Smooth muscle cell (in vitro differentiated cells): Measurements from ENCODE around the gene LRP1B. TPM values are rescaled to one million over a fixed set of nuclear protein-coding genes. Genes with fewer than 3 reads are reported as not detected.

ENCODE experiments used
- DNase-seq: peaks from one replicate; lab custom pipeline; 2025; ENCODE audit not compliant: unreplicated experiment; lab: John Stamatoyannopoulos, UW
- H2AFZ ChIP-seq: fragments of 200-600 bp; sonication (generic); 2 replicates; pipeline ENCODE4 v1.6.0; 2016; ENCODE audit warnings: antibody characterized with exemption, low read depth, mild to moderate bottlenecking
- H3F3A ChIP-seq: fragments of 200-600 bp; sonication (generic); 2 replicates; pipeline ENCODE4 v1.6.0; 2017; ENCODE audit warnings: antibody characterized with exemption, low read depth
- H3K27ac ChIP-seq: fragments of 200-600 bp; sonication (generic); 2 replicates; pipeline ENCODE4 v1.5.1; 2016; ENCODE audit warnings: low read depth, mild to moderate bottlenecking
- H3K27me3 ChIP-seq: fragments of 200-600 bp; sonication (generic); 2 replicates; pipeline ENCODE4 v1.6.1; 2016; ENCODE audit warnings: low read depth, mild to moderate bottlenecking
- H3K36me3 ChIP-seq: fragments of 200-600 bp; sonication (generic); 2 replicates; pipeline ENCODE4 v1.5.1; 2016; ENCODE audit warnings: low read depth
- H3K4me1 ChIP-seq: fragments of 200-600 bp; sonication (generic); 2 replicates; pipeline ENCODE4 v1.5.1; 2016; ENCODE audit warnings: low read depth
- H3K4me2 ChIP-seq: fragments of 200-600 bp; sonication (generic); 2 replicates; pipeline ENCODE4 v1.6.0; 2016; ENCODE audit warnings: mild to moderate bottlenecking
- H3K4me3 ChIP-seq: fragments of 200-600 bp; sonication (generic); 2 replicates; pipeline ENCODE4 v1.5.1; 2016; ENCODE audit warnings: mild to moderate bottlenecking
- H3K79me2 ChIP-seq: fragments of 200-600 bp; sonication (generic); 2 replicates; pipeline ENCODE4 v1.6.0; 2016; ENCODE audit warnings: low read depth, mild to moderate bottlenecking
- H3K9ac ChIP-seq: fragments of 200-600 bp; sonication (generic); 2 replicates; pipeline ENCODE4 v1.6.0; 2016; ENCODE audit warnings: low read depth
- H3K9me3 ChIP-seq: fragments of 200-600 bp; sonication (generic); replicated peaks from 2 replicates; pipeline ENCODE4 v1.5.1; 2016; ENCODE audit warnings: low read depth
- H4K20me1 ChIP-seq: fragments of 200-600 bp; sonication (generic); 2 replicates; pipeline ENCODE4 v1.6.0; 2016; ENCODE audit warnings: low read depth
- CTCF ChIP-seq: fragments of 200-600 bp; sonication (generic); IDR thresholded peaks from 2 replicates; pipeline ENCODE4 v1.5.1; 2017; ENCODE audit warnings: borderline replicate concordance, mild to moderate bottlenecking, antibody characterized with exemption; ENCODE audit not compliant: insufficient read depth, poor library complexity, severe bottlenecking
- WGBS: methylation state at CpG from one replicate; pipeline ENCODE4 v1.1.7; 2016; ENCODE audit warnings: low lambda C conversion rate; 5-methylcytosine and 5-hydroxymethylcytosine counted together
- polyA plus RNA-seq: library from polyadenylated mRNA; unstranded; fragments of >200 nt; fragmentation: Nextera tagmentation; extraction: Ambion mirVana; gene quantifications from 2 replicates; pipeline ENCODE4 v1.2.1, GENCODE V29; 2016
- total RNA-seq: library from RNA; depleted of rRNA; stranded (reverse); fragments of >200 nt; gene quantifications from 2 replicates; pipeline ENCODE4 v1.2.3, GENCODE V29; 2014

LRP1B gene
- total and polyA plus RNA-seq, 2 experiments from 2014 or later, result 0.08 to 2.9 TPM

DNA sequence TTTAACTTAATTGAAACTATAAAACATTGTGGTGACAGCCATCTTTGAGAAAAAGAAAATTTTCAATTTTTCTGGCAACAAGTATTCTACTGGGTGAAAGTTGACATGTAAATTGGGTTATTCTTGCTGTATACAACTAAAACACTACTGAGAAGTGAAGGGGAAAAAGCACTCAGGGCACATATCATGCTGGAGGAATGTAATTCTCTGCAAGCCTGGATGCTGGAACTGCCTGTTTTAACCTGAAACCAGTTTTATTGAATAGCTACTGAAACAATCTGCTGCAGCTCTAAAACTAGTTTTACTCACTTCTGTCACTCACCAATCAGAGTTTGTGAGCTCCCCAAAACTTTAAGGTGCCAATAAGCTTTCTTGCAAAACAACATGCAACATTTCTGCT, 1136.0 kb downstream of the LRP1B start:
- Histone ChIP-seq H3F3A (peaks cover 8% of the 10 kb centered on the region), H3K79me2 (no peaks in the 10 kb centered on the region), H3K4me3 (no peak overlapping the region), H3K36me3 (no peaks in the 10 kb centered on the region), H3K9me3 (no peaks in the 10 kb centered on the region), H3K4me1 (peaks cover 7% of the 10 kb centered on the region), H3K27me3 (no peaks in the 10 kb centered on the region), H3K9ac (no peak overlapping the region), H3K4me2 (no peak overlapping the region), H2AFZ (no peak overlapping the region), H4K20me1 (no peaks in the 10 kb centered on the region), H3K27ac (no peak overlapping the region)
- no peak for DNase-seq
- no peak for TF ChIP-seq CTCF

DNA sequence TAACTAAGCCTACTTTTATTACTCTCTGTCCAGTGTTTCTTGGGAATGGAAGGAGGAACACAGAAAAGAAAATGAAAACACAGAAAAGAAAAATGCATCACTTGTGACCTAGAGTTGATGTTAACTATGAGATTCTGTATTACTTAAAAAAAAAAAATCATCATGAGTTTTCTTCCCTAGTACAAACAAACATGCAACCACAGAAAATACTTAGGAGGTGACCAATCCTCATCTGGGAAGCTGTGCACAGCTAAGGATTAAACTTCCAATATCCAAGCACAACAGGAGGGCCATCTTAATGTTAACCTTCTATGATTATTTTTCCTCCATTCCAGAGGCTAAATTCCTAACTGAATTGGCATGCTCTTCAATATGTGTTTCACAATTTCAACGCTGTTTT, 1140.4 kb downstream of the LRP1B start:
- no peaks in the 10 kb centered on the region for H3K36me3 ChIP-seq
- H3K79me2 ChIP-seq, result no peaks in the 10 kb centered on the region
- H2AFZ ChIP-seq, result peak overlapping the region; percentile 33
- no peaks in the 10 kb centered on the region for H3F3A ChIP-seq
- no peaks in the 10 kb centered on the region for H3K9me3 ChIP-seq
- H3K4me3 ChIP-seq, result no peak overlapping the region
- TF ChIP-seq CTCF, result no peak
- WGBS, result 47% methylated on average over 1 of the region's 1 CpG
- no peaks in the 10 kb centered on the region for H3K4me1 ChIP-seq
- H3K4me2 ChIP-seq, result peak overlapping the region; percentile 32
- H3K9ac ChIP-seq, result no peak overlapping the region
- no peak for DNase-seq
- H4K20me1 ChIP-seq, result no peaks in the 10 kb centered on the region
- no peaks in the 10 kb centered on the region for H3K27me3 ChIP-seq
- peak overlapping the region; percentile 64 for H3K27ac ChIP-seq

DNA sequence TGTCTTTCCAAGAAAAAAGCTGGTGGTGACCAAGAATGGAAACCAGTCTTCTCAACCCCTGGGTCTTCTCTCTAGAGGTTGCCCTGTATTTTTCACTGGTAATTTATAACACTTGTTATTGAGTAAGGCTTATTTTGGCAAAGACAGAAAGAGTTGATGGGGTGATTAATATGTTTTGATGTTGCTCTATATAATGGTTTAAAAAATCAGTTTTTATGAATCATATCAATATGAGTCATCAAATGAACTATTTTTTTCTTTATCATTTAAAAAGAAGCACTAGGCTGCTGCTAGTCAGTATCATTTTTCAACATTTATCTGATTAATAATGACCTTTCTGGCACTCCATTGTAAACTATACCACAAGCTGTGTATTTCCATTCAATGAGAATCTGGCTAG, 1142.2 kb downstream of the LRP1B start:
- Histone ChIP-seq H3K4me3 (no peak overlapping the region), H3K36me3 (no peaks in the 10 kb centered on the region), H3F3A (no peaks in the 10 kb centered on the region), H3K9me3 (no peaks in the 10 kb centered on the region), H3K79me2 (no peaks in the 10 kb centered on the region), H3K27me3 (no peaks in the 10 kb centered on the region), H3K27ac (no peak overlapping the region), H4K20me1 (no peaks in the 10 kb centered on the region), H3K4me1 (no peaks in the 10 kb centered on the region), H3K4me2 (no peak overlapping the region), H3K9ac (no peak overlapping the region), H2AFZ (no peak overlapping the region)
- no peak for DNase-seq
- no peak for TF ChIP-seq CTCF

- TF ChIP-seq CTCF, result no peak
- 88% methylated on average over 1 of the region's 1 CpG for WGBS
- no peak for DNase-seq
These were observed 1144.4 kb downstream of the LRP1B start for GRCh38 chr2:140986456-140986855.

More at GRCh38 chr2:140986456-140986855, 1144.4 kb downstream of the LRP1B start:
- Histone ChIP-seq H3K4me3 (no peak overlapping the region), H2AFZ (no peak overlapping the region), H4K20me1 (no peaks in the 10 kb centered on the region), H3K9me3 (no peaks in the 10 kb centered on the region), H3K27ac (no peak overlapping the region), H3K27me3 (no peaks in the 10 kb centered on the region), H3K79me2 (no peaks in the 10 kb centered on the region), H3K36me3 (no peaks in the 10 kb centered on the region), H3K4me1 (no peaks in the 10 kb centered on the region), H3K9ac (no peak overlapping the region), H3K4me2 (no peak overlapping the region), H3F3A (no peaks in the 10 kb centered on the region)
